GM18526 (cell line): ENCODE results near the gene SENP2.

Source experiments
- POLR2A ChIP-seq: IDR thresholded peaks from 3 replicates; pipeline ENCODE4 v1.6.1; 2011; ENCODE audit not compliant: insufficient read length; ENCODE audit errors: extremely low read depth

The SENP2 gene

GRCh38 chr3:185656321-185656840, 70.3 kb downstream of the SENP2 start:
- no peak for TF ChIP-seq POLR2A

GRCh38 chr3:185657211-185657610, 71.1 kb downstream of the SENP2 start:
- no peak for TF ChIP-seq POLR2A

- TF ChIP-seq POLR2A: no peak
Observed at GRCh38 chr3:185657691-185658503, 71.8 kb downstream of the SENP2 start.

GRCh38 chr3:185658504-185658912, 72.4 kb downstream of the SENP2 start:
- no peak for TF ChIP-seq POLR2A

- no peak for TF ChIP-seq POLR2A
Observed at GRCh38 chr3:185658943-185659342, 72.8 kb downstream of the SENP2 start.

- no peak for TF ChIP-seq POLR2A
Observed at GRCh38 chr3:185659942-185660921, 74.1 kb downstream of the SENP2 start.

- no peak for TF ChIP-seq POLR2A
Observed at GRCh38 chr3:185661772-185662171, 75.7 kb downstream of the SENP2 start.

- no peak for TF ChIP-seq POLR2A
Observed at GRCh38 chr3:185663929-185664328, 77.8 kb downstream of the SENP2 start.

- TF ChIP-seq POLR2A: no peak
Observed at GRCh38 chr3:185667574-185667973, 81.5 kb downstream of the SENP2 start.

- TF ChIP-seq POLR2A: no peak
Observed at GRCh38 chr3:185677146-185677829, 91.2 kb downstream of the SENP2 start.

GRCh38 chr3:185678027-185678426, 91.9 kb downstream of the SENP2 start:
- no peak for TF ChIP-seq POLR2A

- no peak for TF ChIP-seq POLR2A
Observed at GRCh38 chr3:185680231-185680630, 94.1 kb downstream of the SENP2 start.
